GM19240 (cell line): ENCODE data around the gene XYLB.

Experiments
- DNase-seq: peaks from one replicate; pipeline ENCODE4 v3.0.0; 2011; ENCODE audit warnings: low spot score; ENCODE audit not compliant: insufficient read length

XYLB gene

DNA sequence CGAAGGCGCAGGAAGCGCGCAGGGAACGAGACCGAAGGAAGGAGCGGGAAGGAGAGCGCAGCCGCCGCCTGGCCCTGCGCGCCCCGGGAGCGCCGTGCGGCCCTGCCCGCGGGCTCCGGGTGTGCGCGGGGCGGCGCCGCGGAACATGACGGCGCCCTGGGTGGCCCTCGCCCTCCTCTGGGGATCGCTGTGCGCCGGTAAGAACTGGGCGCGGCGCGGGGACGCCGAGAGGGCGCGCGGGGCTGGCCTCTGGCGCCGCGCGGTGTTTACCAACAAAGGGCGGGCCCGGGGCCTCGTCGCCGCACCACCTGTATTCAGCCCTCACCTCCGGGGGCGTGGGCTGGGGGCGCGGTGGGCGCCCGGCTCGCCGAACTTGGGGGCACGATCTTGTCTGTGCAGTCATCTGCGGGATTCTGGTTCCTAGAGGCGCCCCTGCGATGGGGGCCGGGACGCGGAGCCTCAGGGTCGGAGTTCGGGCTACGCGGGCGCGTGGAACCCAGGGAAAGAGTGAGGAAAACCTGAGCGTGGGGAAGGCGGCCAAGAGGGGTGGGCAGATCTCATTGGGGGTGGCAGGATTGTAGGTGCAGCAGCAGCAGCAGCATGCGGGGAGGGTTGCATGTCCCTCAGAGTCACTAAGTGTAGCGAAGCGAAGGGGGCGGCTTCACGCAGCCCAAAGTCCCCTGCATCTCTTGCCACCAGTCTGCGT is 107.7 kb downstream of the XYLB start:
- peak; percentile 26 for DNase-seq

DNA sequence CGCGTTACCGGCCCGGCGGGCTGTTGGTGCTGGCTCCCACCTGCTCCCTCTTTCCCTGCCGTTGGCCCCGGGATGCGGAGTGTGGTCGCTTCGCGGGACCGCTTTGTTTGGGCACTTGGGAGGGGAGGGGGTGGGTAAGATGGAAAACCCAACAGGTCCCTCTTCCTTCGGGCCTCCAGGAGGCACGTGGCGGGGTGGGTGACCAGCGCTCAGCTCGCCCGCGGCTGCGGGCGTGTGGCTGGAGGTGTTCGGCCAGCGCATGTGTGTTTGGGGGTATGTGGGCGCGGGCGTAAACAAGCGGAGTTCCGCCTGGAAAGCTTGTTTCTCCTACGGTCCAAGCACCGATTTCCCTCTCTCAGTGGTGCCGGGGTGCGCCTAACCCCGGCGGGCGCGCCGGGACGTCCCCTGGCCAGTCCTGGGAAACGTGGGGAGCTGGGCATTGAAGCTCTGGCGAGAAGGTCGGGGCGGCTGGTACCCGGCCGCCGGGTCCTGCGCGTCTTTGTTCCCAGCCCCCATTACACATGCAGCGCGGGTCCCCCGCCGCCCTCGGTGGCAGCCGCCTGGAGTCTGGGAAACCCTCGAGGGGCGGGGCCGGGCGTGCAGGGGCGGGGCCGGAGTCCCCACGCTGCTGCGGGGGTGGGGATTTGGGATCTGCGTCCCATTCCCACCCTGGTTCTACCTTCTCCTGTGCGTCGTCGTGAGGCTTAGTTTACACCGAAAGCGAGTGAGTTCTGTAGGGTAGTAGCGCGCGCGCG is 108.5 kb downstream of the XYLB start:
- DNase-seq, result peak; percentile 24

DNA sequence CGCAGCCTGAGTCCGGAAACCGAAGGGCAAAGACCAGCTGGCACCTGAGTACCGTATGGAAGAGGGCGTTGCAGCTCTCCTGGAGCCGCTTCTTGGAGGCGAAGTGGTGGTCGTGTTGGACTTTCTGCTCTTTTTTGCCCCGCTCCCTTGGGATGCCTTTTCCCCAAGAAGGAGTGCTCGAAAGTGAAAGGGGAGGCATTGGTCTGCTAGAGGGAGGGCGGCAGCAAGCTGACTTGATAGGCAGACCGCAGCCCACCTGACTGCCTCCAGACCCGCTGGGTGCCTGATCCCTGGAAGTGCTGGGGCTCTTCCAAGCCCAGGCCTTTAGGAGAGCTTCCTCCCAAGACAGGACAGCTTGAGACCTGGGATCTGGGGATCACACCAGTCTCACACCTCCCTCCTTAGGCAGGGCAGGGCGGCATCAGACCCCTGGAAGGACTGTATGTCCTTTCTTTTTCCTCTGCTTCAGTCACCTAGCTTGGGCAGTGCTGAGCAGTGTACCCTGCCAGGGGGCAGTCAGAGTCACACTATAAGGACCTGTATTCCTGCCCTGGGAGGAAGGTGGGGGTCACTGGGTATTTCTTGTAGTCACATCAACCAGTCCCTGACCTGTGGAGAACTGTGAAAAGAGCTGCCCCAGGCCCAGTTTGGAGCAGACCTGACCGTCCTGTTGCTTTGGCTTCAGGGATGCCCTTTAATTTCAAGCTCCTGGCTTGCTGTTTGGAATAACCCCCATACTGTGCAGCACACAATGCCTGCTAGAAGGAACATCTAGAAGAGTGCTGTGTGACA is 109.2 kb downstream of the XYLB start:
- DNase-seq, result peak; percentile 33

DNA sequence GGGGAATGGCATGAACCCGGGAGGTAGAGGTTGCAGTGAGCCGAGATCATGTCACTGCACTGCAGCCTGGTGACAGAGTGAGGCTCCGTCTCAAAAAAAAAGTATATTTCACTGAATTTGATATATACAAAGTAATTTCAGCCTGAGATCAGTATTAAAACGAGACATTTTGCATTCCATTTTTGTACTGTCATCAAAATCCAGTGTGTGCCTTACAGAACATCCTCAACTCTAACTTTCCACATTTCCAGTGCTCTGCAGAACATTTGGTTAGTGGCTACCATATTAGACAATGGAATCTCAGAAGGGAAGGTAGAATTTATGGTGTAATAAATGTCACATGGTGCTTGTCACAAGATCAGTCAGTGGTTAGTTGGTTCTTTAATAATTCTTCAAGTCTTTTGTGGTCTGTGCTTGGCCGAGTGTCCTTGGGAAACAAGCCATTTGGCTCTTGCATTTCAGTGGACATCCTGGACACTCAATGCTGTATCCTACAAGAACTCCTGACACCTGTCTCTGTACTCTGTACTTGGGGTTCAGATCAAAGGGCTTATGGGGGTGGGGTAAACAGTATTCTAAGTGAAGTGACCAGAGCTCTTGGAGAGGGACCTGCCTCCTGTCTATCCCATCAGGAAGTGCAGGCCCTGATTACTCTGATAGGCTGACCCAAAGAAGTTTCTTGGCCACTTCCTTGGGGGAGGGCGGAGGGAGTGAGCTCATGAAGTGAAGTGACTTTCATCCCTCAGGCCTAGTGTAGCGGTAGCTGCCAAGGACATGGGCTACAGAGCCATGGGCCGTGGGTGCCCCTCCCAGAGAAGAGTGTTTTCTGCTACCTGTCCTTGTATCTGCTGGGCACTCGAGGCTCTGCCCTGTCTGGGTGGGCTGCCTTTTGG is 110.8 kb downstream of the XYLB start:
- DNase-seq, result no peak

DNA sequence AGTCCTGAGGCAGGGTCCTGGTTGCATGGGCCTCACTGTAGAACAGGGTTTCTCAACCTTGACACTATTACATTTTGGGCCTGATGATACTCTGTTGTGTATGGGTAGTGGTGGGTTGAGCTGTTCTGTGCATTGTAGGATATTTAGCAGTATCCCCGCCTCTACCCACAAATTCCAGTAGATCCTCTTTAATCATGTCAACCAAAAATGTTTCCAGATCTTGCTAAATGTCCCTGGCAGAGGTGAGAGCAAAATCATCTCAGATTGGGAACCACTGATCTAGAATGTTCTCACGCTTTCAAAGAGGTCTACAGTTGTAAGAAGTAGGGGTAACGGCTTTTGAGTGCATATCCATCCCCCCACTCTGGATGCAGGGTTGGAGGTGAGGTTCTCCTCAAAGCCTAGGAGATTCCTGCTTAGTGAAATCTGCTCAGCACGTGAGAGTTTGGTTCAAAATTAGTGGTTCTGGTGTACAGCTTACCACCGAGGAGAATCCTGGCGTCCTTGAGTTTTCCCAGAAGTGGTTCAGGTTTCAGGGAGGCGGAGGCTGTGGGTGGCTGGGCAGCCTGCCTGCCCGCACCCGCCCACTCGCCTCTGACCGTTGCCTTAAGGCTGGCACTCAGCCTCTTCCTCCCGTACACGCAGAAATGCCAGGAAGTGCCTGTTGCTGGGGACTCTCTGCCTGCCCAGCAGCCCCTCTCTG is 112.4 kb downstream of the XYLB start:
- DNase-seq, result no peak

DNA sequence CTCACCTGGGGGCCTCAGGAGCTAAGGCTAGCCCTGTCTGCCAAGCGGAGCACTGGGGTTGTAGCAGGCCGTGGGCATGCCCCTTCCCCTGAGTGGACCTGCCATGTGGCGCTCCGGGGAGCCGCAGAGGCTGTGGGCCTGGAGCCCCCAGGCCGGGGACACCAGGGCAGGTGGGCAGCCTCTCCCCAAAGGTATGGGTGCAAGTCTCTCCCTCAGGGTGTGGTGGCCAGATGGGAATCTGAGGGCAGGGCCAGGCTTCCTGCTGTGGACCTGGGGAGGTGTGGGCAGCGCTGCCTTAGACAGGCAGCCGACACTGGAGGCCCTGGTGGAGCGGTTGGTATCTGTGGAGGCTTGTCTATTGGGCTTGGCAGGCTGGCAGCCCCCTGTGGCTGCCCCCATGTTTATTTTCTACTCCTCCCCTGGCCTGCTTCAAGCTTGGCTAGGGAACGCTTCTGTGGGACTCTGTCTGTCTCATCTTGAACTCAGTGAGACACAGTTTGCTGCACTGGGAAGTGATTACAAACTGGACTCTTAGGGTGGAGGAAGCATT is 113.0 kb downstream of the XYLB start:
- DNase-seq, result no peak

DNA sequence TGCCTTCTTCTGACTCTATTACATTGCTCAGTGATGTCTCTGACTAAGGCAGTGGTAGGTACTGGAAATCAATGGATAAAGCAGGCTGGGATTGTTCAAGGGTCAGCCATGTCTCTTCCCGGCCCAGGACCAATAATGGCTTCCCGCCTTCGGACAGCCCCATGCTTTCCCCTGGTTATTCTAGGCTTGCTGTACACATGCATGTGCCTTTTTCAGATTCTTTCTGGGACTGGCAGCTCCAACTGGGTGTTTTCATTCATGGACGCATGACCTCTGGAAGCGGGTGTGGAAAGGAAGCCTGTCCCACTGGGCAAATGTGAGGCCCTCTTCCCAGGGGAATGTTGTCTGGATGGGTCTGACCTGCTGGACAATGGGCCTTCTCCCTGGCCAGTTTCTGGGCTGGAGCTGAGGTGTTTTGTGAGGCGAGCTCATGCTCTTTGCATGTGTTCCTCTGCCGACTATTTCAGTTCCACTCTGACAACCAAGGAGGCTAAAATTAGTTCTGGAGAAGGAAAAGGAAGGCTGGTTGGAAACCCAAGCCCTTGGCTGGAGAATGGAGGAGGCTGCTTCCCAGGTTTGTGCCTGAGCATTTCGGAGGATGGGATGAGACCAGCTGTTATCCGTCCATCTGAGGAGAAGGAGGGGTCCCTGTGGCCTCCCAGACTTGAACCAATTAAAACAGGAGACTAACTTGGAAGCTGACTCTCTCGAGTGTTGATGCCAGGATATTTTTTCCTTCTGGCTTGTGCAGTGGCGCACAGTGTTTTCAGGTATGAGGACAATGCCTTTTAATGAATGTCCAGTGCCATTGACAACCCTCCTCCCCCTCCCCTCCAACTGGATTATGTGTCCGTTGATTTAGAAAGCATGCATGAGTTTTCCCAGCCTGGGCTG is 114.0 kb downstream of the XYLB start:
- DNase-seq, result no peak
